ENCODE data around the gene ANKRD10.

The ANKRD10 gene

DNA sequence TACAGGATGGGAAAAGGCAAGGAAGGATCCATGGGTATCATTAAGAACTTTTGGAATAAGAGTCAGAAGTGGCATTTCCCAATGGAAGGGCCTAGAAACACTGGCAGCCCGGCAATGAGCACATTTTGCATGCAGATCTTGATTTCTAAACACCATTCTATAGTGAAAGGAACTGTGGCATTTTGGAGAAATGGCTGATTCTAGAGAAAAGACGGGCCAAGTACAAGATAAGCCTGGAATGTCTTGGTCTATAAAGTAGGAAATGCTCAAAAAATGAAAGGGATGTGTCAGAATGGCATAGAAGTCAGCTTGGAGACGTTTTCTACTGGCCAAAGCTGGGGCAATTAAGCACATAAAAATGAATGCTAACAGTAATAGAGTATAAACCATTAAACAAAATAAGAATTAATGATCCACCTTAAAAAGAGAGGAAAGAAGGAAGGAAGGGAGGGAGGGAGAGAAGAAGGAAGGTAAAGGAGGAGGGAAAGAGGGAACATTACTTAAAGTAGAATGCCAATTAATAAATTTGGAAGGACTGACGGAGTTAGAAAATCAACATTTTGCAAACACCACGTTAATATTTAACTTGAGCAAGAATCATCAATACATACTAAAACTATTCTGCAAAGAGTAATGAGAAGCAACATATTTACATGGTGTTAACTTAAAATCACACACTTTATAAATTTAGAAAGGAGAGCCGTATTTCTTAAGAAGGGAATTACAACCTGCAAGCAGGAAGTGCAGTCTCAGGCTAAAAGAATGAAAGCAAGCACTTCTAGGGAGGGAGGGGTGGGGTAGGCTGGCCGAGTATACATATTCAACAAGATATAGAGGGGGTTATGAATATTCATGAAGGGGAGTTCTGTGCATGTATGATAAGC is 78.9 kb downstream of the ANKRD10 start:
- DNase-seq (ENCODE audit: low read depth in 3 of 3, low spot score in 1 of 3), result no peak

DNA sequence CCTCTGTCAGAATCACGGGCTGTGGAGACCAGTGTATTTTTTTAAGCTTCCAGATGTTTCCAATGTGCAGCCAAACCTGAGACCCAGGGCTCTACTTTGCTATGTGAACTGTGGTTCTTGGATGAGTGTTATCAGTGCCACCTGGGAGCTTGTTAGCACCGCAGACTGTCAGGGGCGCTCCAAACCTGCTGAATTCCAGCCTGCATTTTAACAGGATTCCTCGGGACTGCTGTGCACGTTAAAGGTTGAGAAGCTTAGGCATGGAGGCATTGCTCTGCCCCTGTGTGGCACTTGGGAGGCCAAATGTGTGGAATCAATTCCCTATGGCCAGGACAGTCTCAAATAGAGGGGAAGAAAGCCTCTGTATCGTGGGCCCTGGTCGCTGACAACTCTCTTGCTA is 80.3 kb downstream of the ANKRD10 start:
- no peak for DNase-seq (ENCODE audit: low read depth in 3 of 3, low spot score in 1 of 3)

DNA sequence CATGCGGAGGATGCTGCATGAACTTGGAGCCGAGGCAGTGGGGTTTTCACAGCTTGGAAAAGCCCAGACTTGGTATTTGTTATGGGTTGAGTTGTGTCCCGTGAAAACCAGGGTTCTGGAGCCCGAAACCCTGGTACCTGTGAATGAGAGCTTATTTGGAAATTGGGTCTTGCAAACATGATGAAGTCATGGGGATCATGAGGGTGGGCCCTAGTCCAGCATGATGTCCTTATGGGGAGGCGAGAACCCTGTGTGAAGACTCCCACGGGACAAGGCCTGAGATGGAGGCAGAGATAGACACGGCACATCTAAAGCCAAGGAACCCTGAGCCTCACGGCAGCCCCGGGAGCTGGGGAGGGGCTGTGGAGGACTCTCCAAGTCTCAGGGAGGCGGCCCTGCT is 82.3 kb downstream of the ANKRD10 start:
- no peak for DNase-seq (ENCODE audit: low read depth in 3 of 3, low spot score in 1 of 3)

DNA sequence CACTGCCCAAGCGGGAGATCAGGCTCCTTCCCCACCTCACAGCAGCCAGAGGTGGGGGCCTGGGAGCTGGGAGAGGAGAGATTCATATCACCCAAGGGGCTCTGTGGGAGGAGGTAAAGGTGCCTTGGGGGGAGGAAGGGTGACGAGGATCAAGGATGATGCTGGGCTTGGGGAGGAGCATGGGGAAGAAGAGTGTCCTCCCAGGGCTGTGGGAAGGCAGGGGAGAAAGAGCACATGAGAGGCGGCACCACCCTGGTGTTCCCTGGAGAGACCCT is 82.7 kb downstream of the ANKRD10 start:
- no peak for DNase-seq (ENCODE audit: low read depth in 3 of 3, low spot score in 1 of 3)

DNA sequence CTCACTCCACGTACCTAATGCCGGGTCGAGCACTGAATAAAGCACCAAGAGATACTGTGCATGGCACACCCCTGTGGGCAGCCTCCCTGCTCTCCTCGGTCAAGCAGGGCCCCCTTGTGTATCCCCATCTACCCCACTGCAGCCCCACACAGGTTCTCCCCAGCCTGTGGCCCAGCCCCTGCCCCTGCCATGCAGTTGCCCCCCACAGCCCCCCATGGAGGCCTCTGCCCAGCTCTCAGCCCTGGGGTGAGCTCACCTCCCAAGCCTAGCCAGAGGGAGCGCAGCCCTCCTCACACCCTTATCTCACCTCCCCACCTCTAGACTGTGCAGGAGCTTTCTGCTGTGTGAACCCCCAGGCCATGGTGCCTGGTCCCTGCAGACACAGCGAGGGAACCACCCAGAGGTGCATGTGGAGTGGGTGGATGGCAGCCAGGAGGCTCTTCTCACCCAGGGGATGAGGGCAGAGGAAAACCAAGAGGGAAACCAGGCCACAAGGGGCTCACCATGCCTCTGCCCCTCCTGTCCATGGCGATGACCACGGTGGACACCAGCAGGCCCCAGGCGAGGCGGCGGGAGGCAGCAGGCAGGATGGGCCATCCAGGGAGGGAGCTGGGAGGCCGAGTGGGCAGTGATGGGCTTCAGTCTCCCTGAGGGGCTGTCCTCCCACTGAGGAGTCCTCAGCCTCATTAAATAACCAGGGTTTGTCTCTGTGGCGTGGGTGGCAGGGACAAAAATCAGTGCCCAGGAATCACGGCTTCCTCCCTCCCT is 83.2 kb downstream of the ANKRD10 start:
- DNase-seq (ENCODE audit: low read depth in 3 of 3, low spot score in 1 of 3), result no peak

DNA sequence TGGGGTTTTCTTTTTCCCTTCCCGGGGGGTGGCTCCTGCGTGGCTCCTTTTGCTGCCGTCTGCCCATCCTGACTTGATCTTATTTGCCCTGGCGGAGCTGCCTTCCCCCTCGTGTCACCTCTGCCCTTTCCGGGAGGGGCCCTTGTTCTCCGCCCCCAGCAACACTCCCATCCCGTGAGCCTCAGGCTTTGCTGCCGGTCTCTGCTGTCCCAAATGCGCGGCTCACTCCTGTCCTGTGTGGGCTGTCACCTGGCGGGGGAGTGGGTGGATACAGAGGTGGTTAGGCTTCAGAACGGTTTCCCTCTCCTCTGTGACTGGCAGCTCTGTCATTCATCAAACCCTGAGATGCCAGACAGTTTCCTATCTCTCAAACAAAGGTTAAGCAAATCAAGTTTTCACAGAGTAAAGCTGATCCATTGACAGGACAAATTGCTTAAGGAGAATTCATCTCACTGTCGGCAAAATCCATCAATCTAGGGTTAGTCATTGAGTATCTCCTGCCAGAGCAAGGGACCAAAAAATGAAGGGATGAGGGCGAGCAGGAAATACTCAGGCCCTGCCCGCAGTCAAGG is 84.0 kb downstream of the ANKRD10 start:
- DNase-seq (ENCODE audit: low read depth in 3 of 3, low spot score in 1 of 3), result no peak

DNA sequence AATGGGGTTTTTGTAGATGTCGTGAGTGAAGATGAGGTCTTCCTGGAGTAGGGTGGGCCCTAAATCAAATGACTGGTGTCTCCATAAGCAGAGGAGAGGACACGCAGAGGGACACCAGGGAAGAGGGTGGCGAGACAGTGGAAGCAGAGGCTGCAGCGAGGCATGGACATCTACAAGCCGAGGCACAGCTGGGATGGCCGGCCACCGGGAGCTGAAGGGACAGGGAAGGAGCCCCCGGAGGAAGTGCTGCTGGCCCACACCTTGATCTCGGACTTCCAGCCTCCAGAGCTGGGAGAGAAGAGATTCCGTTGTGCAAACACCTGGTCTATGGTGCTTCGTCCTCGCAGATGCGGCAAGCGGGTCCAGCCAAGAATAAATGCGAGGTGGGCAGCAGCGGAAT is 84.5 kb downstream of the ANKRD10 start:
- DNase-seq (ENCODE audit: low read depth in 3 of 3, low spot score in 1 of 3), result no peak

DNA sequence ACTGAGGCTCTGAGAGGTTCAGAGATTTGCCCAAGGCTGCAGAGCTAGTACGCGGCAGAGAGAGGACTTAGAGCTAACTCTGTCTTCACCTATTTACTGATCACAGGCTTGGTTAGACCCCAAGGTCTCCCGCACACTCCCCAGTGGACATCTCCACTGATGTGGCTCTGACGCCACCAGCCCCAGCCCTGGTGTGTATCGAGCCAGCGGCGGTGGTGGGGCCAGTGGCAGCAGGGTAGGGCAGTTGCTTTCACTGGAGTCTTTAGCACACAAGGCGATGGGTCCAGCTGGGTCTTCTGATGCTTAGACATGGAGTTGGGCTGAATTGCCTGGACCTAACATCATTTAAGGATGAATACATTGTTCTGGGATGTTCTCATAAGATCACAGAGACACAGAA is 85.4 kb downstream of the ANKRD10 start:
- no peak for DNase-seq (ENCODE audit: low read depth in 3 of 3, low spot score in 1 of 3)

DNA sequence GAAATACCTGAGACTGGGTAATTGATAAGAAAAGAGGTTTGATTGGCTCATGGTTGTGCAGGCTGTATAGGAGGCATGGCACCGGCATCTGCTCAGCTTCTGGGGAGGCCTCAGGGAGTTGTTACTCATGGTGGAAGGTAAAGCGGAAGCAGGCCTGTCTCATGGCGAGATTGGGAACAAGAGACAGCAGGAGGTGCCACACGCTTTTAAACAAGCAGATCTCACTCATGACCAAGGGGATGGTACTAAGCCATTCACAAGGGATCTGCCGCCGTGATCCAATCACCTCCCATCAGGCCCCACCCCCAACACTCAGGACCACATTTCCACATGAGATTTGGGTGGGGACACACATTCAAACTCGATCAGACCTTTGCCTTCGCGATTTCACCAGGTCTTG is 86.2 kb downstream of the ANKRD10 start:
- no peak for DNase-seq (ENCODE audit: low read depth in 3 of 3, low spot score in 1 of 3)
